NCI-H526 treated with DMSO at 0.1 percent for 48 hours (cell line): ENCODE measurements around the gene RBKS.
"Not testable (repeated sequence)": the region's sequence is repeated elsewhere in the genome, so short reads cannot be mapped to it uniquely, and the experiment has no call there.

Experiments used
- DNase-seq: peaks from one replicate; lab custom pipeline; 2025; lab: John Stamatoyannopoulos, UW

RBKS gene

DNA sequence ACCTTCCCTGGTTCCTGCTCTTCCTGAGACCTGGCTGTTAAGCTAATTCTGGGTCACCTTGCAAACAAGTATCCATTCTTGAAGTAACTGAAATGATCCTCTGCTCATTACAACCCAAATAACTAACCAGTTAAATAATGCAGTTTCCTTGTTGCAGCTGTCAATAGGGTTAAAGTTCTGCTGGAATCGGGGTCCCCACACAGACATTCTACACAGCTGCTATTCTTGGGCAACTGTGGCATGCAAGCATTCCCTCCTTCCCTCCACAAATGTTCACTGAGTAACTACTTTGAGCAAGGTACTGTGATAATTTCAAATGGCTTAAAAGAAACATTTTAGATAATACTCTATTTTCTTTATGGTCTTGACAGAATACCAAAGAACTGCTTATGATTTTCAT, 17.1 kb downstream of the RBKS start:
- no peak for DNase-seq

DNA sequence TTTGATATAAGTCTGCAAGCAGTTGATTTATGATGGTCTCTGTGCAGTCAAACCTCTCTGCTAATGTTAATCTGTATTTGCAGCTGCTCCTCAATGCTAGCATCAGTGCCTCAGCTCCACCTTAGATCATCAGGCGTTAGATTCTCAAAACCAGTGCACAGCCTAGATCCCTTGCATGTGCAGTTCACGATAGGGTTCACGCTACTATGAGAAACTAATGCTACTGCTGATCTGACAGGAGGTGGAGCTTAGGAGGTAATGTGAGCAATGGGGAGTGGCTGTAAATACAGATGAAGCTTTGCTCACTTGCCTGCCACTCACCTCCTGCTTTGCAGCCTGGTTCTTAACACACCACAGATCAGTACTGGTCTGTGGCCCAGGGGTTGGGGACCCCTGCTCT, 18.4 kb downstream of the RBKS start:
- DNase-seq: no peak

DNA sequence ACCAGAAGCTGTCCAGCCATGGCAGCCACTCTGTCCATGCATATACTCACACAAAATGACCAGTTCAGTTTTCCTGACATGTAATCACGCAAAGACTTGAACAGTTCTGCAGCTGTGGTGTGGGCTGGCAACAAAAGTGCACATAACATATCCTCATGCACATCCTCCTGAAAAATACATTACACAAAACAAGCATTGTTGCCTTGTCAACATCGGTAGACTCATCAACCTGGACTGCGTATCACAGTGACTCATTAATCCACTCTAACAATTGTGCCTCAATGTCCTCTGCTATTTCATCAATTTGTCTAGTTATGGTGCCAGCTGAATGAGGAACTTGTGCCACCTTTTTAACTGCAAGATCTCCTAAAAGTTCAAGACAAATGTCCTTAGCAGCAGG, 19.5 kb downstream of the RBKS start:
- no peak for DNase-seq

DNA sequence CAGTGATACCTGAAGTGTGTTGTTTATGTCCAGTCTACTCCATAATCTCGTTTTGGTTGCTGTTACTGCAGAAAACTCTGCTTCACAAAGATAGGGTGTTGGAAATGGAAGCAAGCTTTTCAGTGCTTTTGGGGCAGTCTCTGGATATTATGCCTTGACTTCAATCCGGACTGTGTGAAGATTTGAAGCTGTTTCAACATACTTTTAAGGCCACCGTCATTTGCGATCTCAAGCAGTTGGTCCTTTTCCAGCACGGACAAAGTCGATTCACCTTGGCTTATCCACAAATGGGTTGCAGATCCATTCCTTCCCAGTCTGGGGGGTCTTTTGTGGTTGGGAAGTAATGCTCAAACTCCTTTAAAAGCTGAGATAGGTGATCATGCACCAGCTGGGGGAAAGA, 20.4 kb downstream of the RBKS start:
- DNase-seq: no peak

DNA sequence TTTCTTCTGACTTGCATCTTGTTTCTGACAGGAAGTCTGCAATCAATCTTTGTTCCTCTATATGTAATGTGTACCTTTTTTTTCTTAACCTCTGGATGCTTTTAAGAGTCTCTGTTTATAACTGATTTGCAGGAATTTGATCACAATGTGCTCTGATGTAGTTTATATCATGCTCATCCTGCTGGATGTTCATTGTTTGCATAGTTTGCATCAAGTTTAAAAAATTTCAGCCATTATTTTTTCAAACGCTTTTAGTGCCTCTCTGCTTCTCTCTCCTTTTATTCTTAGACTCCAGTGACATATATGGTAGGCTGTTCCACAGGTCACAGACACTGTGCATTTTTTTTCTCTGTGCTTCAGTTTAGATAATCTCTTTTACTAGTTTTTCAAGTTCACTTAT, 23.9 kb downstream of the RBKS start:
- no peak for DNase-seq

DNA sequence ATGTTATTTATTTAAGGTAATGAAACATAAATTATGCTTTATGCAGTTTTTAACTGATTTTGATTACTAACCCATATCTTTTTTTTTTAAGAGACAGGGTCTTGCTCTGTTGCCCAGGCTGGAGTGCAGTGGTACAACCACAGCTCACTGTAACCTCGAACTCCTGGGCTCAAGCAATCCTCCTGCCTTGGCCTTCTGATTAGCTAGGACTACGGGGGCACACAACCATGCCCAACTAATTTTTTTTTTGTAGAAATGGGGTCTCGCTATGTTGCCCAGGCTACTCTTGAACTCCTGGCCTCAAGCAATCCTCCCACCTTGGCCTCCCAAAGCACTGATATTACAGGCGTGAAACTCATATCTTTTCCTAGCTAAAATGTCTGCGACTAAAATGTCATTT, 26.2 kb downstream of the RBKS start:
- DNase-seq: not testable (repeated sequence)

DNA sequence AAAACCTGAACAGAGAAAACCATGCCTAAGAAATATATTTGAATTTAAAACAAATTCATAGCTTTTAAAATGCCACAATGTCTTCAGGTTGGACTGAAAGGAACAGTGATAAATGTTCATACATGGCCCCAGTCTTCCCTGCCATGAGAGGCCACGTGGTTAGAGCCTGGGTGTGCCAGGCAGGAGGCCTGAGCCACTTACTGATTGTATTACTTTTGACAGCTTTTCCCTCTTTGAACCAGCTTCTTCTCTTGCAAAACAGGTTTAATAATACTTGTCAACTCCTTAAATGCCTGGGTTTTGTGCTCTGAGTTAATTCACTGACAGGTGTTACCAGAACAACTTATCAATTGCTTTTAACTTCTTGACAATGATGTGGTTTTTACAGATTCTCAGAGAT, 27.0 kb downstream of the RBKS start:
- DNase-seq: no peak

DNA sequence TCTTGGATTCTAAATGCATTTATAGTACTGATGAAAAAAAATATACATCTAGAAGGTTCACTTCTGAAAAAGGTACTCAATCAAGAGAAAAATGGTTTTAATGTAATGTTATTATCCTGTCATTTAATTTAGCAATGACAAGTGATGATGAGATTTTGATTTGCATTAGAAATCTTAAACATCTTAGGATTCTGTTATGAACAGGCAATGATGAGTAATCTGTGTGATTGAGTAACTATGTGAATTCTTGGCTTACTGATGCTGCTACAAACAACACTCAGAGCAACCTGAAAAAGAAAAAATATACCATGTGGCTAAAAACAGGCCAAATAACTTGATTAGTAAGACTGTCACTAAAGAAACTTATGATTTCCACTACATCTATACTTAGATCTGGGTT, 30.1 kb downstream of the RBKS start:
- DNase-seq: no peak

DNA sequence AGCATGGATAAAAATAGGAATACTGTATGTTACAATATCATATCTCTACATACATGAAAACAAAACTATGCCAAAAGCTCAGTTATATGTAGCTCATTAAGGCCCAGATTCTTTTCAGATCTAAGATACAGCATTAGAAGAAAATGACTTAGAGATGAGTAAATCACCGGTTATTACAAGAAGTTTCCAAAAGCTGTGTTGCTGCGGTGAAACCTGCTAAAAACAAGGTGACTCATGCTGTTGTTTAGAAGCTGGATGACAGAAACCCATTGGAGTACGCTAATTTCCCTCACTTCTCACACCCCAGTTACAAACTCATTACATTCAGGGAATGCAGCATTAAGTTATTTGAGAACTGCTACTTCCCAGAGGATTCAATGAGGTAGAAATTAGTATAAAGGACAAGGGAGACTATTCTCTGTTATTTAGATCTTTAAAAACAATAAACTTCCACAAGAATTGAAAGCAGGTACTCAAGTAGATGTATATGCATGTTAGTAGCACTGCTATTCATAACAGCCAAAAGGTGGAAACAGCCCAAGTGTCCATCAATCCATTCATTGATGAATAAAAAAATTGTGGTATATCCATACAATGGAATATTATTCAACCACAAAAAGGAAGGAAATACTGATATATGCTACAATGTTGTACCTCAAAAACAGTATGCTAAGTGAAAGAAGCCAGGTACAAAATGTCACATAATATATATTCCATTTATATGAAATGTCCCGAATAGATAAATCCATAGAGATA, 32.6 kb downstream of the RBKS start:
- DNase-seq: no peak

DNA sequence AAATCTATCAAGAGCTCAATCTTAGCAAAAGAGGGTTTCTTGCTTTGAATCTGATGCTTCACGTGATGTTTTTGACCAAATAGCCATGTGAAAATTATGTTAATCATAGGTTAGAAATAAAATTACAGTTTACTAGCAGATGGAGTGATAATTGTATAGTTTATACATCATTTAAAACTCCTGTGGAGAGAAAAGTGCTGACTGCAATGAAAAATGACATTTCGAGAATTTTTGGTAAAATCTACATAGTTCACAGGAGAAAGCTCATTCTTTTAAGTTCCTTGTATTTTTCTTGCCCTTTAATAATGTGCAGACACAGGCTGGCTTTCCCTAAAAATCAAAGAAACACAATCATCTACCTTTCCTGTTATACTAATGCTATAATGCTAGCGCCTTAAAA, 33.2 kb downstream of the RBKS start:
- DNase-seq: no peak

DNA sequence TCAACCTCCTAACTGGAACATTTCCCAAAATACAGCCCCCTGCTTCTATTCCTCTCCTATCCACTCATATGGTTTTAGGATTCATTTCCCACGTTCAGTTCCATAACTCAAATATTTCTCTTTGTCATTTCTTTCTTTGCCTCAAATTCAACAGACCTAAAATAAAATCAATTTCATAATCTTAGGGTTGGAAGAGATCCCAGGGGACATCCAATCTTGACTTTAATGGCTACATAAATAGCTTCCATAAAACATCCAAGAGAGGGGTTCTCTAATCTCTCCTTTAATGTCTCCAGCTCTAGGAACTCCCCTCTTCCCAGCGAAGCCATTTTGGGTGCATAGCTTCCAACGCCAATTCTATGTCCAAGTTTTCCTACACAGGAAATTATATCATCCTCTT, 33.8 kb downstream of the RBKS start:
- no peak for DNase-seq

DNA sequence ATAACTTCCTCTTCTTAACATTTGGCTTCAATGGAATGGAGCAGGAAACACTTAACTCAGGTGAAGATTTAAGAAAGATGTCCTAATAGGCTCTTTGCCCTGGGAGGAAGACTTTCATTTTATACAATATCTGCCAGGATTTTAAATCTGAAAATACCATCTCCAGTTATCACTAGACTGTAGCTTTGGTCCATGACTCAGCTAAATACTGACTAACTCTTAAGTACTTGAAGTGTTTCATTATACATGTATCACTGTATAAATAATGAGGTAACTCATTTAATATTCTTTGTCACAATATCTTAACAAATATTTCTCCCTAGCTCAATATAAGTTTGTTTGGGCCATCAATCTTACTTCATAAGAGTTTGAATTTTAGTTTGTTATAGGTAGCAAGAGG, 34.7 kb downstream of the RBKS start:
- DNase-seq: no peak

DNA sequence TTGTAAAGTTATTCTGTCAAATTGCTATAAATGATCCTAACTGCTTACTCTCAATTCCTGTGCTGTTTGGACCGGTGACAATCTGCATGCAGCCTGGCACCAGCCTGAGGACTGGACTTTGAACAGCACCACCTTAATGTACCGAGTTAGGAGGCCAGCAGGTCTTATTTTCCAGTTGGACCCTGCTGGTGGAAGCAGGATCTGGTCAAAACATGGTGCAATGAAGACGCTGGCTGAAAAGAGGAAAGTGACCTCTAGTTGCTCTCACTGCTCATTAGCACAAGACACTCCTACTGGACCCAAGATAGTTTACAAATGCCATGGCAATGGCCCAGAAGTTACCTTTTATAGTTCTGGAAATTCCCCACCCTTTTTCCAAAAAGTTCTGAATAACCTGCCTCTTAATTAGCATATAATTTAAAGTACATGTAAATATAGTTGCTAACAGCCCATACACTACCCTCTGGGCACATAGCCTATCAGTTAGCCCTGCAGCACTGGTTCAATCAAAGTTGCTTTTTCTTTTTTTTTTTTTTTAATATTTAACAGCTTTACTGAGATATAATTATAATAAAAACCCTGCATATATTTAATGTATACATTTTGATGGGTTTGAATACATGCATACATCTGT, 35.8 kb downstream of the RBKS start:
- no peak for DNase-seq

DNA sequence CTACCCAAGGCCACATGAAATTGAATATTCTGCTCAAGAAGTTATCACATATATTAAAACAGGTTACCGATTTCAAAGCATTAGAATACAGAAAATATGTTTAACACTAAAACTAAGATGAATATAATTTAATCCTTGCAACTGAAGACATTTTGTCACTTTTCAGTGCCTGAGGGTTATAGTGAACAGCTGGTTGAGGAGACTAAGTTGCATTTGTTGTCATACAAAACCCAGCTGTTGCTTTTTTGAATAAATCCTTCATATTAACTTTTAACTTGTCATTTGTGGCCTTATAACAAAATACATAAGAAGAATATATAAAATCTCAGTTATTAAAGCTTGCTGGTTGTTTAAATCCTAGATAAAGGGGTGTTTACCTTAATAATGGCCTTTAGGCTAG, 37.5 kb downstream of the RBKS start:
- DNase-seq: no peak

DNA sequence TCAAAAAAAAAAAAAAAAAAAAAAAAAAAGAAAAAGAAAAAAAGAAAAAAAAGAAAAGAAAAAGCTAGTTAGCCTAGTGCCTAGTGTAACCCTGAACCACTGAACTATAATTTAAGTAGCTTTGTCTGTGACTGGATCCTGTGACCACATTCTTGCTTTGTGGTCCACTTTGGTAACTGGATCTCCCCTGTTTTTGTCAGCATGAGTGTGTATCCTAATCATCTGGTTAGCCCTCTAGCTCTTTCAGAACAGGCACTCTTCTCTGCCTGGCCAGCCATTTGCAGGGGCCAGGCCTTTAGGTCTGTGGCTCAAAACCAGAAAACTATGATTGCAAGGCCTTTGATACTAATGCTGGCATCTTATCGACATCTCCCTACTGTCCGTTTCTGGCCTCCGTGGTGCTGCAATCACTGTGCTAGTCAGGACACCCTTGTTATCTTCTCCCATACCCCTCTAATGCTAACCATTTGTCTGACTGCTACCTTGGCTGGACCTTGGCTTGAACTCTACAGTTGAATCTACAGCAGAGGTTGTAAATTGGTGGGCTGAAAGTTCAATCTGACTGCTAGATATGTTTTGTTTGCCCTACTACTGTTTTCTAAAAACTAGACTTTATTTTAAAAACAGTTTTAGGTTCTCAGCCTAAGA, 40.5 kb downstream of the RBKS start:
- no peak for DNase-seq

DNA sequence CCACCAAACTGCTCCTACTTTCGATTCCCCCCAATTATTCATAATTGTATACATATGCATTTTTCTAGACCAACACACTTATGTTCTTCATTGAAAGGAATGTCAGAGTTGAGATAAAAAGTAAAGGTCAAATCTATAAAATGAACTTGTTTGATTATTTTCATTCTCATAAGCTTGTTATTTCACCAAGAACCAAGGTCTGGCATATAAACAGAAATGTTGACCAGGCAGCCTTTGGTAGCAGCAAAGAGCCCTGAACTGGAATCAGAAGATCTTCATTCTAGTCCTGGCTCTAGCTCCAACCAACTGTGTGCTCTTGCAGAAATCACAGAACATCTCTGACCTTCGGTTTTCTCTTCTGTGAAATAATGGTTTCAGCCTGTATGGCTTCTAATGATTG, 42.9 kb downstream of the RBKS start:
- DNase-seq: no peak

DNA sequence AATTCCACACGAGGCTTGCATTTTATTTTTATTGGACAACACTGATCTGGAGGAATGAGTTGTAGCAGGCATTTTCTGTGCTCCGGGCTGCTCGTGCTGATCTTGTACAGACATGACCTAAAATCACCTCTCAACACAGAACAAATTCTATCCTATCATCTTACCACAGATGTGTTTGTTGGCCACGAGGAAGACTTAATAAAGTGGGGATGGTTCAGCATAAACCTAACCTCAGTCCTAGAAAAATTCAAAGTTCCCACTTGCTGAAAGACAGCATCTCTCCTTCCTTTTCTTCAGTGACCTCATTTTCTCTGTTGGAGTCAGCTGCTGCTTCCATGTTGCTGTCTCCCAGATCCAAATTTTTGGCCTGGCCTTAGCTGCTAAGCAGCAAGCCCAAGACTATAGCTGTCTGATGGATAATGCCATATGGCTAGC, 45.3 kb downstream of the RBKS start:
- DNase-seq: no peak

DNA sequence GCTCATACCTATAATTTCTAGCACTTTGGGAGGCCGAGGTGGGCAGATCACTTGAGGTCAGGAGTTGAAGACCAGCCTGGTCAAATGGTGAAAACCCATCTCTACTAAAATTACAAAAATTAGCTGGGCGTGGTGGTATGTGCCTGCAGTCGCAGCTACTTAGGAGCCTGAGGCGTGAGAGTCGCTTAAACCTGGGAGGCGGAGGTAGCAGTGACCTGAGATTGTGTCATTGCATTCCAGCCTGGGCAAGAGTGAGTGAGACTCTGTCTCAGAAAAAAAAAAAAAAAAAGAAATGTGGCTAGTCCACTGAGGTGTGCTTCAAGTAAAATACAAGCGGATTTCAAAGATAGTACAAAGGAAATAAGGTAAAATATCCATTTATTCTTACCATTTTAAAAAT, 46.2 kb downstream of the RBKS start:
- DNase-seq: no peak

DNA sequence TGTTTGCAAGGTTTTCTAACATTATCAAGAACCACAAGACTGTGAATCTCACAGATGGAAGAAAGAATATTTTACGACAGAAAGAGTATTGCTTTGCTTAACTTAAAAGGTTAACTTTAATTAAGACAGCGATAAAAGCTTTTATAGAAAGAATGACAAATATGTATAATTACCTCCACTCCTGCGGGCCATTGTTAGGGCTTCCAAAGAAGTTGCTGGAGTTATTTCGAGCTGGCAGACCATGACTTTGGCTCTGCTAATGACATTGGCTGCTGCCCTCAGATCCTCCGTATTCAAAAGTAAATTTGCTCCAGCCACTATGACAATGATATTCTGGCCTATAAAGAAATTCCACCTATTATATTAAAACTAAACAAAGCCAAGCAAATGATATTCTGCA, 47.3 kb downstream of the RBKS start:
- DNase-seq: no peak

DNA sequence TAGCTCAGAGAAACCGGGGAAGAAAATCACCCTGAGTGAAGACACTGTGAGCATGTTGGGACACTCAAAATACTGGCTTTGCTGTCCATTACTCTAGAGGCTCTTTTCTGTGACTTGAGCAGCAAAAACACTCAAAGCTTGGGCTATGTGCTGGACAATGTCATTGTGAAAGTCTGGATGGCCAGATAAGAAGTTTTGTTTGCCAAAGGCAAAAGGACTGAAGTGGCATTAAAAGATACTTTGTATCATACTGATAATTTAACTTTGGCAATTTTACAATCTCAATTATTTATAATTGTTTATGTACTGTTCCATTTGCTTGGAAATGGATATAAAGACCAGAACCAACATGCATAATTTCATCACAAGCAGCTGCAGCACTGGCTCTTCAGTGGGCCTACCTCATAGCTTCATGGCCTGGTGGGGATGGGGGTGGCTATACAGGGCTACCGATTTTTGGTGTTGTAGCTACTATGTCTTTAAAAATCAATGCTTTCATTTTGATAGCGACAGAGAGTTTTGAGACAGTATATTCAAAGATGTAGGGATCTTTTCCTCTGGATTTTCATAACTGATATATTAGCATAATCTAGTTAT, 51.1 kb downstream of the RBKS start:
- DNase-seq: no peak

DNA sequence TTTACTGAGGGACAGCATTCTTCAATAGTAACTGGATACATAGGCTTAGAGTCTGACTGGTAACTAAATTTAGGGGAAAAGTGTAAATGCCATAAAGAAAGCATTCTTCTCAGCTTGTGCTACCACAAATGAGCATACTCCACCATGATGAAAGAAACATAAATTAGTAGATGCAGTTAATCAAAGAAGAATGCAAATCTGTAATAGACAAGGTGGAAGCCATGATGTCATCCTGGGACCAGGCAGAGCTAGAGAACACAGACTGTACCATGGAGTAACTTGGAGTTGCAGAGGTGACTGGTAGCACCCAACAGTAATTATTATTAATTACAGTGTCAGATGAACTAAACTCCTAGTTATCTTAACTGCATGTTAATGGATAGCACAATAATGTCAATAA, 51.7 kb downstream of the RBKS start:
- no peak for DNase-seq

DNA sequence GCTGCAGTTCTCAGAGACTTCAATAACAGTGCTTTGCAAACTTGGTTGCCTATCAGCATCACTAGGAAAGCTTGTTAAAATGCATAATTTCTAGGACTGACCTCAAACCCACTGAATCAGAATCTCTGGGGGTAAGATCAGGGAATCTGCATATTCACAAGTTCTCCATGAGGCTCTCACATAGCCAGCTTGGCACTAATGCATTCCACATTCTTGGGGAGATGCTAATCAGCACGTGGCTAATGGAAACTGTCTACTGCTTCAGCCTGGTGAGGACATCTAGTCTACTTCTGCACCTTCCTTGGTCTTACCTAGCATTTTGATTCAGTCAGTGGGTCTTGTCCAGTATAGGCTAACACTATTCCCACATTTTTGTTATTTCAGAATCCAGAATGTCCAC, 56.3 kb downstream of the RBKS start:
- DNase-seq: no peak

DNA sequence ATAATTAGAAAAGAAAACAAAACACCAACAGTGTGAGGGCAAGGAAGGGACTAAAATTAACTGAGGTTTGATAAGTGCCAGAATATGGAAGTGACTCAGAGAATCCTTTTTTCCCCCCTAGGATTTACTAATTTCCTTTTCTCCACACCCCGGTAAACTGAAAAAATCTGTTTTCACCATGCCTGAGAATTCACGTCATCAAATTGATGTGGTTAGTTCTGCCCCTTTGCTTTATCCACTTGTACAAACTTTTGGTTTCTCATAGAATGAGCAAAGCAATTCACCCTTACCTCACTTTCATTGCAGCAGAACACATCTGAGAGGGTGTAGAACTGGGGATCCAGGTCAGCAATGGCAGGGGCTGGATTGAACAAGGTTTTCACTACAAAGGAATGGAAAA, 57.8 kb downstream of the RBKS start:
- no peak for DNase-seq
